ENCODE results near the gene BTN1A1.

BTN1A1 gene

GRCh38 chr6:26475823-26476729 is 24.0 kb upstream of the BTN1A1 start:
- no peak for DNase-seq

GRCh38 chr6:26476896-26477295 is 23.2 kb upstream of the BTN1A1 start:
- no peak for DNase-seq

GRCh38 chr6:26477426-26477825 is 22.7 kb upstream of the BTN1A1 start:
- peak; percentile 62 for DNase-seq

GRCh38 chr6:26478100-26478984 is 21.8 kb upstream of the BTN1A1 start:
- no peak for DNase-seq

- DNase-seq = no peak
Measured at GRCh38 chr6:26478985-26479278, 21.2 kb upstream of the BTN1A1 start.

DNA sequence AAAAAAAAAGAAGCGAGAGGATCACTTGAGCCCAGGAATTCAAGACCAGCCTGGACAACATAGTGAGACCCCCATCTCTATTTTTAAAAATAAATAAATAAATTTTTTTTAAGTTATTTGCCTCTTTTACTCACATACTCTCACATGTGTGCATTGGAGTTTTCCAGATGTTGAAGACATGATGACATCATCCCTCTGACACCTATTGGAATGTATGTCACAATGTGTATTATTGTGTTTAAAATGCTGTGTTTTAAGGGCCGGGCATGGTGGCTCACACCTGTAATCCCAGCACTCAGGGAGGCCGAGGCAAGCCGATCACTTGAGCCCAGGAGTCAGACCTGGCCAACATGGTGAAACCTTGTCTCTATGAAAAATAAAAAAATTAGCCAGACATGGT is 17.8 kb upstream of the BTN1A1 start:
- no peak for DNase-seq

DNA sequence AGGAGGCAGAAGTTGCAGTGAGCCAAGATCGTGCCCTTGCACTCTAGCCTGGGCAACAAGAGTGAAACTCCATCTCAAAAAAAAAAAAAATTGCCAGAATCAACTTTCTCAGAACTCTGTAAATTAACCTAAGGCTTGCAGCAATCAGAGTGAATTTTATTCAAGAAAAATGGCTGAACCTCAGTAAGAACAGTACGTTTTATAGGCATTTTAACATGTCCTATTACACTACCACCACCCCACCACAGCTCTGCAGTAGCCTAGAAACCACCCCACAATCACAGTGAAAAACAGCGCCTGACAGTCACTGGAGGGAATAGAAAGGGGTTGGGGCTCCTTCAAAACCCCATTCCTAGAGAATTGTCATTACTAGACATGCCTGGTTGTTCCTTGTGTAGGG is 16.4 kb upstream of the BTN1A1 start:
- no peak for DNase-seq

- no peak for DNase-seq
Measured at GRCh38 chr6:26484161-26484560, 15.9 kb upstream of the BTN1A1 start.

GRCh38 chr6:26485112-26485780 is 14.9 kb upstream of the BTN1A1 start:
- no peak for DNase-seq

GRCh38 chr6:26486358-26486757 is 13.7 kb upstream of the BTN1A1 start:
- no peak for DNase-seq

- no peak for DNase-seq
Measured at GRCh38 chr6:26487466-26487865, 12.6 kb upstream of the BTN1A1 start.

DNA sequence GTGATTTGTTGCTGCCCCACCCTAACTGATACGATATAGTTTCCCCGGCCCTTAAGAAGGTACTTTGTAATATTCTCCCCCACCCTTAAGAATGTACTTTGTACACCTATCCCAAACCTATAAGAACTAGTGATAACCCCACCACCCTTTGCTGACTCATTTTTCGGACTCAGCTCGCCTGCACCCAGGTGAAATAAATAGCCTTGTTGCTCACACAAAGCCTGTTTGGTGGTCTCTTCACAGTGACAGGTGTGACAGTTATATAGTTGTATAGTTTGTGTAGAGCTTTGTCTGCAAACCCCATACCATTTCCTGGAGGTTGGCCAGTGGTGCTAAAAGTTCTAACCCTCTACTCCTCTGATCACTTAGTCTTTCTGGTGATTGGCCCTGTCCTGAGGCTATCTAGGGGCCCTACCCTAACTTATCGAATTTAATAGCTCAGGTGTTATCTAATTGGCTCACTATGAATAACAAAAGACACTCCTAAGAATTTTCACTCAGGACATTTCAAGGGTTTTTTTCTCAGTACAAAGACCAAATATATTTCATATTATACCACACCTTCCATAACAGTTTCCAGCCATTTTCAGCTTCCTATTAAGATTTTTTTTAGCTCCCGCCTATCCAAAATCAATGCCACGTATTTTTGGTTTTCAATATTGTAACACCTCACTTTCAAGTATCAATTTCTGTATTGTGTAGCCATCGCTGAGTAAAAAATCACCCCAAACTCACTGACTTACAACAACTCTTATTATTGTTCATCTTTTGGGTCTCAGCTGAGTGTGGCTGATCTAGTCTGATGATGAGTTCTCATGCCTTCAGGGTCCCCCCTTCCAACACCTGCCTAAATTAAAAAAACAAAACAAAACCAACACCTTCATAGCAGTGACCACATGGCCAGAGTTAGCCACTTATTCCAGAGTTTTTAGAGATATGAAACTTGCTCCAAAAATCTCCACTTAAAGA is 9.8 kb upstream of the BTN1A1 start:
- DNase-seq = no peak

DNA sequence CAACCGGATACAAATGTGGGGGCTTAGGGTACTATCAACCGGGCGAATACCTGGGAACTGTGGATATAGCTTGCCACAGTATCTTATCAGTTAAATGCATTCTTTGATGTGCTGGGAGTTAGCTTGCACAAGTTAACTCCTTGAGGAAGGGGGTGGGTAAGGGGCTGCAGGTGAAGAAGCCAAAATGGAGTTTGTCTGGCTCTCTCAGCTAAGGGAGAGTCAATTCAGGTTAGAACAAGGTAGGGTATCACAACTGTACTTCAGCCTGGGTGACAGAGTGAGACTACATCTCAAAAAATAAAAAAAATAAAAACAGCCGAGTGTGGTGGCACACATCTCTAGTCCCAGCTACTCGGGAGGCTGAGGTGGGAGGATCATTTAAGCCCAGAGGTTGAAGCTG is 8.5 kb upstream of the BTN1A1 start:
- DNase-seq = no peak

- no peak for DNase-seq
Measured at GRCh38 chr6:26493258-26493657, 6.8 kb upstream of the BTN1A1 start.

DNA sequence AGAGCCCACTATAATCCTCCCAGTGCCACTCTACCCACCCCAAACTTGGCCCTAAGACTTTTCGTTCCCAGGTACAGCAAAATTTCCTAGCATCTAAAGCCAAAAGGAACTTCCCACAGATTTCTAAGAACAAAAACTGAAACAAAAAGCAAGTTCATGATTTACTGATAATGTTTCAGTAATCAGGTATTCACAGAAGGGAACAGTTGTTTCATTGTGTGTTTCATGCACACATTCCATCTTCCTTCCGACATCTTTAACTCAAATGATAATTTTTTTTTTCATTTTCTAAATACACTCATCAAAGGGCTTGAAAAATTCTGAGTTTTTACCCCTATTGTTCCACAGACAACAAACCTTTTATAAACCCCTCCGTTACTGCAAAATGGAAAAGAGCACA is 6.0 kb upstream of the BTN1A1 start:
- no peak for DNase-seq

DNA sequence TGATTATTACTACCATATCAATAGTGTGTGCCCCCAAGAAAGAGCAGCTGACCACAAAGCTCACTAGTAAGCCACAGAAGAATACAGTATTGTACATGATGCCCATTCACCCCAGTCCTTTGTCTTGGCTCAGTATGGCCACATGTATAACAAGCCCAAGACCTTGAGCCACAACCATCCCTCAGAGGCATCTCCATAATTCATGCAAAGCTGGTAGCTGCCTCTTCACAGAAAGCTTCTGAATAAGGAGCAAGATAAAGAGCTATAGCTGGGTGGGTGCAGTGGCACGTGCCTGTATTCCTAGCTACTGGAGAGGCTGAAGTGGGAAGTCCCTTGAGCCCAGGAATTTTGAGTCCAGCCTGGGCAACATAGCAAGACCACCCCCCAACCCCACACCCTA is 4.8 kb upstream of the BTN1A1 start:
- no peak for DNase-seq

GRCh38 chr6:26497610-26498009 is 2.5 kb upstream of the BTN1A1 start:
- DNase-seq = no peak

DNA sequence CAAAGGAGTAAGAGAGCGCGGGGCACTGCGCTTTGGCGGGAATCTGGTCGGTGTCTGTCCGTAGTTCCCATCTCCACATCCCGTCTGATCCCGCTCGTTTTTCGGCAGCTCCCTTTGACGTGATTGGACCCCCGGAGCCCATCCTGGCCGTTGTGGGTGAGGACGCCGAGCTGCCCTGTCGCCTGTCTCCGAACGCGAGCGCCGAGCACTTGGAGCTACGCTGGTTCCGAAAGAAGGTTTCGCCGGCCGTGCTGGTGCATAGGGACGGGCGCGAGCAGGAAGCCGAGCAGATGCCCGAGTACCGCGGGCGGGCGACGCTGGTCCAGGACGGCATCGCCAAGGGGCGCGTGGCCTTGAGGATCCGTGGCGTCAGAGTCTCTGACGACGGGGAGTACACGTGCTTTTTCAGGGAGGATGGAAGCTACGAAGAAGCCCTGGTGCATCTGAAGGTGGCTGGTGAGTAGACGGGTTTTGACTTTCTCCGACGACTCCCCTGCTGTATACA is 1.4 kb downstream of the BTN1A1 start:
- no peak for DNase-seq

DNA sequence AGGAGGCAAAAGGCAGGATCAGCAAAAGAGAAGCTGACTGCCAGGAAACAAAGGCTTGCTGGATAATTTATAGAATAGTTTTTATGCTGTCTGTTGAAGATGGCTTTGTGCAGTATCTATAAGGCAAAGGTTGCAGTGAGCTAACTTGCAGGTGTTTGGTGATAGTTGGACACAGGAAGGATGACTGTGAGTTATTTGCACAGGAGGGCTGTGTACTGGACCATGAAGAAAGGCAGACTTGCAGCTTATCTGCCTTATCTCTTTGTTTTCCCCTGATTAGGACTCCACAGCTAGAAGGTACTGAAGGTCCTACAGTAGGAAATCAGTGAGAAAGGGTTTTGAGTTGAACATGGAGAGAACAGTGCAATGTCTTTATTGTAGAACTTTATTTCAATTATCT is 2.1 kb downstream of the BTN1A1 start:
- DNase-seq = peak; percentile 52

DNA sequence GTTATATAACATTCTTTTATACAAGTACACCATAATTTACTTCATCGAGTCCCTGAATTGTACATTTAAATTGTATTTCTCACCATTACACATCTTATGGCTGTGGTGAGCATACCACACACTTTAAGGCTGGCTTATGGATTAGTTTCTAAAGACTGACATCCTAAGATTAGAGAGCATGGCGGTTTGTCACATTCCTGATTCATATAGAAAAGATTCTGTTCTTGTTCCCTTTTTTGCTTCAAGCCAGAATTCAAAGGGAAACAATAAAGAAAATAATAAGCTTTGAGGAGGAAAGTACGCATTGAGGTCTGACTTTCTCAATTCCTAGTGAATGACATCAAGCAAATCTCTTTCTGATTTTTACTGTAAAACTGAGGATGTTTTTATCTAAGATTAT is 2.5 kb downstream of the BTN1A1 start:
- DNase-seq = peak; percentile 18

GRCh38 chr6:26507658-26508057 is 7.6 kb downstream of the BTN1A1 start:
- no peak for DNase-seq

- peak; percentile 50 for DNase-seq
Measured at GRCh38 chr6:26511033-26511432, 10.9 kb downstream of the BTN1A1 start.

Data from NCI-H82 (cell line).